BLaER1 (cell line): ENCODE data around the gene KAT2B.
A peak's percentile ranks its signal among the peaks of the same experiment; 100 is the strongest.

Source experiments
- H3K27ac ChIP-seq: shearing (Covaris generic); formaldehyde crosslinking; 2 replicates; pipeline ENCODE4 v1.8.1; 2022
- H3K27me3 ChIP-seq: shearing (Covaris generic); formaldehyde crosslinking; 2 replicates; pipeline ENCODE4 v1.8.1; 2022
- H3K36me3 ChIP-seq: shearing (Covaris generic); formaldehyde crosslinking; 2 replicates; pipeline ENCODE4 v1.8.1; 2022
- H3K4me1 ChIP-seq: shearing (Covaris generic); formaldehyde crosslinking; 2 replicates; pipeline ENCODE4 v1.8.1; 2022
- H3K4me2 ChIP-seq: shearing (Covaris generic); formaldehyde crosslinking; 2 replicates; pipeline ENCODE4 v1.8.1; 2022
- H3K4me3 ChIP-seq: shearing (Covaris generic); formaldehyde crosslinking; 2 replicates; pipeline ENCODE4 v1.8.1; 2022
- H3K9ac ChIP-seq: shearing (Covaris generic); formaldehyde crosslinking; 2 replicates; pipeline ENCODE4 v1.8.1; 2022
- H3K9me3 ChIP-seq: shearing (Covaris generic); formaldehyde crosslinking; 2 replicates; pipeline ENCODE4 v1.8.1; 2022
- H4K20me1 ChIP-seq: shearing (Covaris generic); formaldehyde crosslinking; 2 replicates; pipeline ENCODE4 v1.8.1; 2022
- Cebpa-rat ChIP-seq: shearing (Covaris generic); IDR thresholded peaks from 2 replicates; pipeline ENCODE4 v1.8.1; 2022

Gene KAT2B

DNA sequence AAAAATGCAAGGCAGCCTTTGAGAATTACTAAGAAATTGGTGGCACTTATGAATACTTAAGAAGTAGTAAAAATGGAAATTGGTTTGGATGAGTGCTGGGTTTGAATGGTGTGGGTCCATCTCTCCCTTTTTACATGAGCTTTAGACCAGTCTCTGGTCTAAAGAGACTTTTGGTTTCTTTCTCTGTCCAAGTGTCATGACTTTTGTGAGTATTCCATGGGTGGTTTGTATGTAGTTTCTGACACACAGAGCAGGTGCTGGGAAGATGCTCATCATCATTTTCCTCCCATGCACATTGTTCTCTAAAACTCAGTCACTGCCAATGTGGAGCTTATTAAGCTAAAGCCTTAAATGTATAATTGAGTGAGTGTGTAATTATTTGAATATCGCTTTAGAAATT, 63.5 kb downstream of the KAT2B start:
- no peaks in the 10 kb centered on the region for H4K20me1 ChIP-seq
- peak overlapping the region; percentile 71 for H3K4me2 ChIP-seq
- H3K9me3 ChIP-seq, result no peaks in the 10 kb centered on the region
- H3K9ac ChIP-seq, result no peak overlapping the region
- H3K27me3 ChIP-seq, result no peaks in the 10 kb centered on the region
- no peak overlapping the region for H3K4me3 ChIP-seq
- peaks cover 34% of the 10 kb centered on the region for H3K4me1 ChIP-seq
- no peak overlapping the region for H3K27ac ChIP-seq
- peaks cover 3% of the 10 kb centered on the region; the same call in 1 of the 2 replicates for H3K36me3 ChIP-seq
- no peak for TF ChIP-seq Cebpa-rat

DNA sequence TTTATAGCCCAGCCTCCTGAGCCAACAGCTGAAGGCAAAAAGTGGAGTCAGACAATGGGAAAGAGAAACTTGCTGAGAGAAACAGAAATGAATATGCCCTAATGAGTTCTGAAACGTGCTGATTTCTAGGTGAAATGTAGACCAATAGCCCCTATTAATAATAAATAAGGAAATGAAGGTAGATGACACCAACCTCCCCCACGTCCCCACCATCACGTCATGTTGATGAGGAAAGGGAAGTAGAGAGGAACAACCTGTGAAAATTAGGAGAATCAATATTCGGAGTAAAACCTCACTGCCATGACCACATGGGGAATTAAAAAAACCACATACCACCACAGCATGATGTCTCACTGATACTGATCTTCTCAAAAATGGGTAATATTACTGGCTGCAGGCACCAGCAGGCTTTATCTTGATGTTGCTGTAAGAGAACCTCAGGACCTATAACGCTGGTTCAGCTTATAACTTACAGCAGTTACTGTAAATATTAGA, 64.0 kb downstream of the KAT2B start:
- H3K4me3 ChIP-seq, result no peak overlapping the region
- peak overlapping the region; percentile 71 for H3K4me2 ChIP-seq
- H3K9ac ChIP-seq, result no peak overlapping the region
- H3K27me3 ChIP-seq, result no peaks in the 10 kb centered on the region
- H3K36me3 ChIP-seq, result peaks cover 5% of the 10 kb centered on the region; the same call in 1 of the 2 replicates
- H3K4me1 ChIP-seq, result peaks cover 34% of the 10 kb centered on the region
- H4K20me1 ChIP-seq, result no peaks in the 10 kb centered on the region
- TF ChIP-seq Cebpa-rat, result no peak
- H3K9me3 ChIP-seq, result no peaks in the 10 kb centered on the region
- 0 out of 2 replicates have a peak overlapping the region, but pooled peaks have one; percentile 35 for H3K27ac ChIP-seq

DNA sequence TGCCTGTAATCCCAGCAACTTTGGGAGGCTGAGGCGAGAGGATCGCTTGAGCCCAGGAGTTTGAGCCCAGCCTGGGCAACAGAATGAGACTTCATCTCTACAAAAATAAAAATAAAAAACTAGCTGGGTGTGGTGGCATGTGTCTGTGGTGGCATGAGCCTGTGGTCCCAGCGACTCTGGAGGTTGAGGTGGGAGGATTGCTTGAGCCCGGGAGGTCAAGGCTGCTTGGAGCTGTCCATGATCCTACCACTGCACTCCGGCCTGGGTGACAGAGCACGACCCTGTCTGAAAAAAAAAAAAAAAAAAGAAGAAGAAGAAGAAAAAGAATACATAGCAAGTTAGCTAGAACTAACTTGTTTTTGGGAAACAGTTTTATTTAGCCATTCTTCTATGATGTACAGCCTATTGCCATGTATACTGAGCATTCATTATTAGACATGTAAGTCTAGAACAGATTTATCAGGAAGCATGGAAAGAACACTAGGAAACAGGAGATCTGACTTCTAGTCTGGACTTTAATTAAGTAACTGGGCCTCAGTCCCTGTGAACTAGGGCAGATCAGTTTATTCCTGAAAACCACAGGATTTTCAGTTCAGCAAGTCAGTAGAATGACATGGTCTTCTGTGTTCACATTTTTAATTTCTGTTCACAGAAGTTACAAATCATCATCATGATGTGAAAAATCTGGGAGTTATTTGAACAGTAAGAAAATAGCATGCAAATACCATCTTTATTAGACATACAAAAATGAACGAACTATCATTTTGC, 65.5 kb downstream of the KAT2B start:
- TF ChIP-seq Cebpa-rat, result no peak
- Histone ChIP-seq H4K20me1 (no peaks in the 10 kb centered on the region), H3K4me2 (peak overlapping the region; percentile 71), H3K9me3 (no peaks in the 10 kb centered on the region), H3K9ac (peak overlapping the region; percentile 34; the same call in 1 of the 2 replicates), H3K4me3 (no peak overlapping the region), H3K27ac (peak overlapping the region; percentile 62), H3K36me3 (peaks cover 5% of the 10 kb centered on the region; the same call in 1 of the 2 replicates), H3K27me3 (no peaks in the 10 kb centered on the region), H3K4me1 (peaks cover 34% of the 10 kb centered on the region)

DNA sequence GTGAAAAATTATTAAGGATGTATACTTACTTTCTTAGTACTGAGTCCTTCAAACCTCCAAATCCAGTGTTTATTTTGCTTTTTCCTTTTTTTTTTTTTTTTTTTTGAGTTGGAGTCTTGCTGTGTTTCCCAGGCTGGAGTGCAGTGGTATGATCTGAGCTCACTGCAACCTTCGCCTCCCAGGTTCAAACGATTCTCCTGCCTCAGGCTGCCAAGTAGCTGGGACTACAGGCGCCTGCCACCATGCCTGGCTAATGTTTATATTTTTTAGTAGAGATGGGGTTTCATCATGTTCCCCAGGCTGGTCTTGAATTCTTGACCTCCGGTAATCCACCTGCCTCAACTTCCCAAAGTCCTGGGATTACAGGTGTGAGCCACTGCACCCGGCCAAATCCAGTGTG, 67.5 kb downstream of the KAT2B start:
- H3K9me3 ChIP-seq, result no peaks in the 10 kb centered on the region
- H3K27ac ChIP-seq, result no peak overlapping the region
- no peak overlapping the region for H3K4me3 ChIP-seq
- no peak for TF ChIP-seq Cebpa-rat
- H3K4me2 ChIP-seq, result no peak overlapping the region
- no peaks in the 10 kb centered on the region for H4K20me1 ChIP-seq
- H3K27me3 ChIP-seq, result no peaks in the 10 kb centered on the region
- peaks cover 34% of the 10 kb centered on the region for H3K4me1 ChIP-seq
- H3K9ac ChIP-seq, result no peak overlapping the region
- peaks cover 17% of the 10 kb centered on the region for H3K36me3 ChIP-seq

DNA sequence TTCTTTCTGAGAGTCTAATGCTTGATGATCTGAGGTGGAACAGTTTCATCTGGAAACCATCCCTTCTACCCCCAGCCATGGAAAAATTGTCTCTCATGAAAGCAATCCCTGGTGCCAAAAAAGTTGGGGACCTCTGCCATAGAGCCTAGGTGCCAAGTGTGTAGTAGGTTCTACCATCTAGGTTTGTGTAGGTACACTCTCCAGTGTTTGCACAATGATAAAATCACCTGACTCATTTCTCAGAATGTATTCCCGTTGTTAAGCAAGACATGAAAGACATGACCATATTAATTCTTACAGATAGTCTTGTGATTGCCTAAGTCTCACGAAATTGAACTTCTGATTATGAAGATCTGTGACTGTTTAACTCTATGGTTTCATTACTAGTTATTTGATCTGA, 68.6 kb downstream of the KAT2B start:
- no peak overlapping the region for H3K9ac ChIP-seq
- H3K4me2 ChIP-seq, result no peak overlapping the region
- H4K20me1 ChIP-seq, result no peaks in the 10 kb centered on the region
- no peaks in the 10 kb centered on the region for H3K9me3 ChIP-seq
- TF ChIP-seq Cebpa-rat, result no peak
- no peak overlapping the region for H3K4me3 ChIP-seq
- peaks cover 28% of the 10 kb centered on the region for H3K4me1 ChIP-seq
- H3K27ac ChIP-seq, result no peak overlapping the region
- H3K27me3 ChIP-seq, result no peaks in the 10 kb centered on the region
- H3K36me3 ChIP-seq, result peaks cover 17% of the 10 kb centered on the region

DNA sequence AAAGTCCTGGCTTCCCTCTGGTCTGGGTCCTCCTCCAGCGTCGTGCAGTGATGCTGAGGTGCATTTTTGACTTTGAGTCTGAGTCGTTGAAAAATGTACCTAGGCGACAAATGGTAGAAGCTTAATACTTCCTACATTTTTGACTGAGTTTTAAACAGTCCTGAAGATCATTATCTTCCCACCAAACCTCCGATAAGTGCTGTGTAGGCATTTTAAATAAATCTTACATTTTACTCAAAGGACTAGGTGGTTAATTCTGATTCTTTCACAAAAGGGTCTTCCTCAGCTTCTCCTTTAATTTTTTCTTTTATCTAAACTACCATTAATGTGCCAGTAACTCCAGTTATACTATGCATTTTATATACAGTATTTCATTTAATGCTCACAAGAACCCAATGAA, 70.6 kb downstream of the KAT2B start:
- no peaks in the 10 kb centered on the region for H4K20me1 ChIP-seq
- H3K4me3 ChIP-seq, result no peak overlapping the region
- H3K27ac ChIP-seq, result no peak overlapping the region
- H3K9ac ChIP-seq, result no peak overlapping the region
- no peaks in the 10 kb centered on the region for H3K27me3 ChIP-seq
- no peaks in the 10 kb centered on the region for H3K9me3 ChIP-seq
- peaks cover 9% of the 10 kb centered on the region for H3K4me1 ChIP-seq
- H3K4me2 ChIP-seq, result no peak overlapping the region
- TF ChIP-seq Cebpa-rat, result no peak
- H3K36me3 ChIP-seq, result peaks cover 31% of the 10 kb centered on the region

DNA sequence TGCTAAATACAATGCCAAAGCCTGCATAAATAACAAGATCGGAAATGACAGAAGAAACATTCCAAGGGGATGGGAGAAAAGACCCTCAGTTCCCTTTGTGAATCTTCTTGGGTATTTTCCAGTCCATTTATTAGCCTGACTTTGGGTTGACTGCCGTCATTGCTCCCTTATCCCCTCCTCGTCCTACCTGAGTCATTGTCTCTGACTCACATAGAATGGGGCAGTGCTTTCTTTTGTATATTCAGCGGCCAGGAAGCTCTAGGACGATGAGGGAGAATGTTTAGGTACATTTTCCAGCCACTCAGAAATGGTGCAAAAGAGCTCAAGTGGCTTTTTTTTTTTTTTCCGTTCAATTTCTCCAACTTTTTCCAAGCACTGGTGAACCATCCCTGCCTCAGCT, 71.6 kb downstream of the KAT2B start:
- TF ChIP-seq Cebpa-rat, result no peak
- Histone ChIP-seq H3K27ac (no peak overlapping the region), H4K20me1 (no peaks in the 10 kb centered on the region), H3K4me2 (no peak overlapping the region), H3K9me3 (no peaks in the 10 kb centered on the region), H3K9ac (no peak overlapping the region), H3K4me1 (no peaks in the 10 kb centered on the region), H3K4me3 (no peak overlapping the region), H3K36me3 (peaks cover 41% of the 10 kb centered on the region), H3K27me3 (no peaks in the 10 kb centered on the region)

DNA sequence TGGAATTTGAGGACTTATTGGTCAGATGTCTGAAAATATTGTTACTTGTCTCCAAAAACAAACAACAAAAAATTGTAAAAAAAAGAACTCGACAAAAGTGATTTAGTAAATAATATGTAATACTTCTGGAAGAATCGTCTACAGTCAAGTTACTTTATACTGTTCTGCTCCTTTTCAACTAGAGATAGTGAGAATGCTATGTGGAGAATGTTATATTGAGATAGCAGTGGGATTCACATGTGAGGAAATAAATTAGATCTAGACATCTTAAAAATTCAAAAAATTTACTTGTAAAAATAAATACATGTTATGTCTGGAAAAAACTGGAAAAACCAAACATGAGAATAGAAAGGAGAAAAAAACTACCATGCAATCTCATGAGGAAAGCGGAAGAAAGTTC, 80.8 kb downstream of the KAT2B start:
- peaks cover 43% of the 10 kb centered on the region for H3K36me3 ChIP-seq
- H3K27ac ChIP-seq, result no peak overlapping the region
- H3K9me3 ChIP-seq, result no peaks in the 10 kb centered on the region
- H4K20me1 ChIP-seq, result no peaks in the 10 kb centered on the region
- H3K9ac ChIP-seq, result no peak overlapping the region
- peaks cover 8% of the 10 kb centered on the region for H3K4me1 ChIP-seq
- no peak overlapping the region for H3K4me2 ChIP-seq
- H3K27me3 ChIP-seq, result no peaks in the 10 kb centered on the region
- TF ChIP-seq Cebpa-rat, result no peak
- no peak overlapping the region for H3K4me3 ChIP-seq

DNA sequence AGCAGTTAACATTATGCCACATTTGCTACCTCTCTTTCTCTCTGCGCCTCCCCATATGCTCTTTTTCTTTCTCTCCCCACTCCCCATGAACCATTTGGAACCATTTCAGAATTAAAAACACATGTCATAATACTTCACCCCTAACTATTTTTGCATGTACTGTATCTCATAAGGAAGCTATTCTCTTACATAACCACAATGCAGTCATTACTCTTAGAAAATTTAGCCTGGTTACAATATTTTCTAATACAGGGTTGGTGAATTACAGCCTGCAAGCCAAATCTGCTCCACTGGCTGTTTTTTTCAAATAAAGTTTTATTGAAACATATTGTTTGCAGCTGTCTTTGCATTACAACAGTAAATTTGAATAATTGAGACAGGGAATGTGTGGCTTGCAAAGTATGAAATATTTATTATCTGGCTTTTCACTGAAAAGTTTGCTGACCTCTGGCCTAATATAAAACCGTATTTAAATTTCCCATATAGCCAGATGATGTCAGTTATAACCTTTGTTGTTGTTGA, 82.9 kb downstream of the KAT2B start:
- no peaks in the 10 kb centered on the region for H3K9me3 ChIP-seq
- no peaks in the 10 kb centered on the region for H4K20me1 ChIP-seq
- no peak overlapping the region for H3K4me2 ChIP-seq
- no peak overlapping the region for H3K9ac ChIP-seq
- no peak overlapping the region for H3K4me3 ChIP-seq
- peaks cover 44% of the 10 kb centered on the region for H3K36me3 ChIP-seq
- no peaks in the 10 kb centered on the region for H3K27me3 ChIP-seq
- H3K27ac ChIP-seq, result no peak overlapping the region
- H3K4me1 ChIP-seq, result peaks cover 14% of the 10 kb centered on the region
- no peak for TF ChIP-seq Cebpa-rat

DNA sequence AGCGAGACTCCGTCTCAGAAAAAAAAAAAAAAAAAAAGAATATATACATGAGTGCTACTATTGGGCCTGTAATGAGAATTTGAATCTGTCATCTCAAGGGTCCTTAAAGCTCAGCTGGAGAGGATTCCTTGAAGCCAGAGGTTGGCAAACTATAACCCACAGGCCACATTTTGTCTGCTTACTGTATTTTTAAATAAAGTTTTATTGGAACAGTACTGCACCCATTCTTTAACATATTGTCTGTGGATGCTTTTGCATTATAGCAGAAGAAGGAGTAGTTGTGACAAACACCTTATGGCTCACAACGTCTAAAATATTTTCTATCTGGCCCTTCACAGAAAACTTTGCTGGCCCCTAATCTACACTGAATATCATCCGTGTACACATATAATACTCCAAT, 85.0 kb downstream of the KAT2B start:
- peaks cover 14% of the 10 kb centered on the region for H3K4me1 ChIP-seq
- H4K20me1 ChIP-seq, result no peaks in the 10 kb centered on the region
- H3K4me2 ChIP-seq, result peak overlapping the region; percentile 67
- H3K9me3 ChIP-seq, result no peaks in the 10 kb centered on the region
- no peaks in the 10 kb centered on the region for H3K27me3 ChIP-seq
- peaks cover 37% of the 10 kb centered on the region for H3K36me3 ChIP-seq
- H3K27ac ChIP-seq, result peak overlapping the region; percentile 31; the same call in 1 of the 2 replicates
- no peak overlapping the region for H3K4me3 ChIP-seq
- H3K9ac ChIP-seq, result no peak overlapping the region
- TF ChIP-seq Cebpa-rat, result no peak
